GM19452 (cell line): ENCODE measurements around the gene PRR29.
"Not testable (repeated sequence)": the region's sequence is repeated elsewhere in the genome, so short reads cannot be mapped to it uniquely, and the experiment has no call there.

Experiments used
- ATAC-seq: cut with Tn5 transposase; IDR thresholded peaks from one replicate; pipeline ENCODE4 v1.9.1; 2021; ENCODE audit not compliant: unreplicated experiment

Gene PRR29

GRCh38 chr17:63995626-63996025 lies 2.5 kb upstream of the PRR29 start:
- ATAC-seq = no peak

GRCh38 chr17:63996430-63997182 lies 1.5 kb upstream of the PRR29 start:
- no peak for ATAC-seq

DNA sequence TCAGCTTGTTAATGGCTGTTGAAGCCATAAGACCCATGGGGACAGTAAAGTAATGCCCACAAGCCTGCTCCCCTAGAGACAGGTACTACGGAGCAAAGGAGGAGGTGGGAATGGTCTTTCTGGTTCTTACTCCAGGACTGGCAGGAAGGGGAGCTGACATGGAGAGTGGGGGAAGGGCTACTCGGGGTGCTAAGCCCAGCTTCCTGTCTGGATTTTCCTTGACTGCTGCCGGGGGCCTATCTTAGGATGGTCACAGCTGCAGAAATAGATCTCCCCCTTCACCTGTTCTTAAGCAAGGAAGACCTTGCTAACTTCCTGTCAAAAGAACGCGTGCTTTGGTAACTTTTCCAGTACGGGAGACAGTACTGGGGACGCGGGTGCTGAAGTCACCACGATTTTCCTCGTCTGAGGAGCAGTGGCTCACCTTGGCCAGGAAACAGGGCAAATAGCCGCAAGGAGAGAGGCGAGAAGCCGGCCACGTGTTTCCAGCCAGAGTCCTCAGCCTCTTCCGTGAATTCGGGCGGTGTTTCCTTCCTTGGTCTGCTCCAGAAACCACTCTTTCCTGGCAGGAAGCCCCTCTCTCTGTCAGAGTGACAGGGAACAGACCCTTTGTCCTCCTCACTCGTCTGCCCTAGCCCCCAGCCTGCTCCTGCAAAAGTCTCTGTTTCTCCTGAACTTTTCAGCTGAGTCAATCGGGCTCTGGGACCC lies 656 bp upstream of the PRR29 start:
- no peak for ATAC-seq

DNA sequence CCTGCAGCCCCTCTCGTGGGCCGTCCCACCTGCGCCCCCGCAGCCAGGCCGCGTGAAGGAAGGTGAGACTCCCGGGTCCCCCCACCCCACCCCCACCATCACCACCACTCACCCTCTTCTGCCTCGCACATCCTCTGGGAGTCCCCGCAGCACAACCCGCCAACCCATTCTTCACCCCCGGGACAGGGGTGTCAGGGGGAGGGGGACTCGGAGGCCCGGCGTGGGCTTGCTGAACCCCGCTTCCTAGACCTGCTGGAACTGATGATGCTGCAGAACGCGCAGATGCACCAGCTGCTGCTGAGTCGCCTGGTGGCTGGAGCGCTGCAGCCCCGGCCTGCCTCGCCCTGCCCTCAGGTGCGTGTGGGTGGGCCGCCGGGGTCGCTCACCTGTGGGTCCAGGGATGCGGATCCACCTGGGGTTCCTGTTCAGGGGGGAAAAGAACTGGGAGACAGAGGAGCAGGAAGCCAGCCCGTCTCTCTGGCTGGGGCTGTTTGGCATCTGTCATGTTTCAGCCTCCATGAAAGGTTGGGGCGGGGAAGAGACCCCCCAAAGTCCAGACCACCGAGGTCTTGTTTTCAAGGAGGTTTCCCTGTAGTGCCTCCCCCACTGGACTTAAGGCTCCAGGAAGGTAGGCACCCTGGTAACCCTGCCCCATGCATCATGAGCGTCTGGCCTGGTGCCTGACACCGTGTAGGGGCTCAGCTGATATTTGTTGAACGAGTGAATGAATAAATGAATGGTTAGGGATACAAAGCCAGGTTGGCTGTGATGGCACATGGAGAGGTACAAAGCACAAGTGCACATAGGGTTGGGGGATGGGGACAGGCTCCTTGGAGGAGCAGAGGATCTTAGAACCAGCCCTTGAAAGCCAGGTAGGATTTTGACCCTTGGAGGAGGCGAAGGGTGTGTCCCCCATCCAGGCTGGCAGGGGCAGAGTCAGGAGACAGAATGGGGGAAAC lies 849 bp downstream of the PRR29 start:
- ATAC-seq = no peak

DNA sequence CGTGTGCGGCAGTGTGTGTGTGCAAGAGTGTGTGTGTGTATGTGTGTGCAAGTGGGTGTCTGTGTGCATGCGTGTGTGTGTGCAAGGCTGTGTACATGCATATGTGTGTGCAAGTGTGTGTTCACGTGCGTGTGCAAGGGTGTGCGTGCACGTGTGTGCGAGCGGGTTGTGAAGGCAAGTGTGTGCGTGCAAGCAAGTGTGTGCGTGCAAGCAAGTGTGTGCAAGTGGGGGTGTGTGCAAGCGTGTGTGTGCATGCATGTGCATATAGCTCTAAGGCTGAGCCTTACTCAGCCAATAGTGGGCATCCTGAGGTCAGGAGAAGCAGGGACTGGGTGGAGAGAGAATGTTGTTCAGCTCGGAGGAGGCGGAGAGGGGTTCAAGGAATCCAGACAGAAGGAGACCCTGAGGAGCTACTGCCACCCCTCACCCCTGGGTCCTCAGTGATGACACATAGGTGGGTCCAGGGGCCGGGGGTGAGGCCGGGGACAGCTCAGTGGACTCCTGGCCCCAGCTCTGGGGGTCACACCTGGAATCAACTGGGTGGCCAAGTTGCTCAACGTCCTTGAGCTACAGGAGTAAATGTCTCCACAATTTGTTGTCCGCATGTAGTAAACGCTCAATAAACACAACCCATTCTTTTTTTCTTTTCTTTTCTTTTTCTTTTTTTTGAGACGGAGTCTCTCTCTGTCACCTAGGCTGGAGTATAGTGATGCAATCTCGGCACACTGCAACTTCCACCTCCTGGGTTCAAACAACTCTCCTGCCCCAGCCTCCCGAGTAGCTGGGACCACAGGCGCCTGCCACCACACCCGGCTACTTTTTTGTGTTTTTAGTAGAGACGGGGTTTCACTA lies 1.8 kb downstream of the PRR29 start:
- no peak for ATAC-seq

DNA sequence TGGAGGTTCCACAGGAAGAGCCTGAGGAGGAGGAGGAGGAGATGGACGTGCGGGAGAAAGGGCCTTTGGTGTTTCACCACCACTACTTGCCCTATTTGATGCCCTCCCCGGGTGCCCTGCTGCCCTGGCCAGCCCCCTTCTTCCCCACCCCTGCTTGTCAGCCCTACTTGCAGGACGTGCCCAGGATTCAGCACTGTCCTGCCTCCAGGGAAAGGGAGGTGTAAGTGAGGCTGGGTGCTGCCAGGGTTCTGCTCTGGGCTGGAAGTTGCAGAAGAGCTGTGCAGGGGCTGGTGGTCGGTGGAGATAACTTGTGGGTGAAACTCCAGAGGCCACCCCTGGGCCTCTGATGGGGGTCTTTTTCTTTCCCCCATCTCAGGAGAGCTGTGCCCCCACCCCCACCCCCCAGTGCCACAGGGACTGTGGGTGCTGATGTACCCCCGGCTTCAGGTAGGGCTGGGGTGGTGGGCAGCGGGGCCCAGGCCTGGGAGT lies 3.0 kb downstream of the PRR29 start:
- no peak for ATAC-seq

GRCh38 chr17:64001763-64002529 lies 3.8 kb downstream of the PRR29 start:
- ATAC-seq = no peak

- no peak for ATAC-seq
These were observed 4.7 kb downstream of the PRR29 start for GRCh38 chr17:64002658-64003525.

DNA sequence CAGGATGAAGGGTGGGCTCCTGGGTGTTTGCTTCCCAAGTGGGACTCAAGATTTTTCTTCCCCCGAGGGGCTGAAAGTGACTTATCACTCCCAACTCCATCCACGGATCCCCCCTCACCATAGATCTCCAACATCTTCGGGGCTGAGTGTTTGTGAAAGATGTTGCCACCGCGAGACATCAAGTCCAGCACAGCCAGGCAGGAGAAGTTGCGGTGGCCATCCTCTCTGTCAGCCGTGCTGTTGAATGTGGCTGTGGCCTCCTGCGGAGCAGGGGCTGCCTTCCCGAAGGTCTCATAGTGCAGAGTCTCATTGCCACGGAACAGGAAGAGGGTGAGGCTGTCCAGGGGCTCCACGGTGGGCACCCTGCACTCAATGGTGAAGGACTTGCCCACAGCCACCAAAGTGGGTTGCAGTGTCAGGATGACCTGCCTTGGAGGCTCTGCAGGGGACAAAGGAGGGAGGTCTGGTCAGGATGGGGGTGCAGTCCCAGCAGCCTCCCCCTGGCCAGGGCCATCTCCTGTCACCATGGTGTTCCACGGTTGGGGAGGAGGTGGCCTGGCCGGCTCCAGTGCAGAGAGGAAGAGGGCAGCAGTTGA lies 5.5 kb downstream of the PRR29 start:
- ATAC-seq = no peak

DNA sequence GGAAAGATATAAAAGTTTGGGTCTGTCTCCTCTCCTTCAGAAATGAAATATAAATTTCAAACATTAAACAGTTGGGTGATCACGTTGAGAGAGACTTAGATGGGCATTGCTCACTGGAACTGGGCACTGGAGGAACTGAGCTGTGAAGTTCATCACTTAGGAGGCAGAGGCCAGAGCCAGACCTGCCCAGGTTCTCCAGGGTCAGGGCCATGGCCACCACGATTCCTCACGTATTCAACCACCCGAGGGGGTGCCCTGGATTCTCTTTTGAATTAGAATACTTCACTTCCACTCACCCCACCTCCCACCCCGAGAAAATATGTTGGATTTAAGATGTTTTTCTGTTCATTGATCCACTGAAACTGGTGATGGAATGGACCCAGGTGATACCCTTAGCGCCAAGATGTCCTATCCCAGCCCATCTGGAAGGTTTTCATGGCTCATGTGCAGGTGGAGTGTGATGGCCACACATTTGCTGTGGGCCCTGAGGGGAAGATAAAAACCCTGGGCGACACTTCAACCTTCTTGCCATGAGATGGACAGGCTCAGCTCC lies 6.1 kb downstream of the PRR29 start:
- no peak for ATAC-seq

DNA sequence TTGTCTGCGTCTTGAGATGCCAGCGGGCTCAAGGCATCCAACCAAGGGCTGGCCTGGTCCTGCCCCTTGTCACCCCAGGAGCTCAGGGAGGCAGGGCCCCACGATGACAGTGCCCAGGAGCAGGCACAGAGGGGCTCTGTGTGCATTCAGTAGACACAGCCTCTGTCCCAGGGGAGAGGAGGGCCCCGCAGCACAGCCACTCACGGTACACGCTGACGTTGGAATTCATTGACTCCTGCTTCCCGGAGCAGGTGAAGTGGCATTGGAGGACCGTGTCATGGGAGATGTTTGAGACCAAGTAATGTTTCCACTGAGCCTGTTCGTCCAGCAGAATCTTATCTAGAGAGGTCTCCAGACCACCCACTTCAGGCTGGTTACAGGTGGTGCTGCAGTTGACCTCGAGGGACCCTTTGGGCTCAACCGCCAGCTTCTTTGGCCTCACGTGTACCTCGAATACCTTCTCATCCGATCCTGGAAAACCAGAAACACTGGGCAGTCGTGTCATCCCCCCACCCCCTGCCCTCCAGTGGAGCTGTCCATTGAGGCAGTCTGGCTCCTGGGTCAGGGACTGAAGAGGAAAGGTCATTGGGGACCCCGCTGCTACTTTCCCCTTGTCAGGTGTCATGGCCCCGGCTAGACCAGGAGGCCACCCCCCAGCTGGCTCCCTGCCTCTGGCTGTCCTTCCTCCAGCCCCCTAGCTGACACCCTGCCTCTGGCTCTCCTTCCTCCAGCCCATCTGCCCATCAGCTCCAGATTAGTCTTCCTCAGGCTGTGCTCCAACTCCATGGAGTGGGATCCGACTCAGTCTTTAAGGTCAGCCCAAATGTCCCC lies 7.0 kb downstream of the PRR29 start:
- ATAC-seq = no peak

- ATAC-seq = no peak
These were observed 7.6 kb downstream of the PRR29 start for GRCh38 chr17:64005734-64006167.

DNA sequence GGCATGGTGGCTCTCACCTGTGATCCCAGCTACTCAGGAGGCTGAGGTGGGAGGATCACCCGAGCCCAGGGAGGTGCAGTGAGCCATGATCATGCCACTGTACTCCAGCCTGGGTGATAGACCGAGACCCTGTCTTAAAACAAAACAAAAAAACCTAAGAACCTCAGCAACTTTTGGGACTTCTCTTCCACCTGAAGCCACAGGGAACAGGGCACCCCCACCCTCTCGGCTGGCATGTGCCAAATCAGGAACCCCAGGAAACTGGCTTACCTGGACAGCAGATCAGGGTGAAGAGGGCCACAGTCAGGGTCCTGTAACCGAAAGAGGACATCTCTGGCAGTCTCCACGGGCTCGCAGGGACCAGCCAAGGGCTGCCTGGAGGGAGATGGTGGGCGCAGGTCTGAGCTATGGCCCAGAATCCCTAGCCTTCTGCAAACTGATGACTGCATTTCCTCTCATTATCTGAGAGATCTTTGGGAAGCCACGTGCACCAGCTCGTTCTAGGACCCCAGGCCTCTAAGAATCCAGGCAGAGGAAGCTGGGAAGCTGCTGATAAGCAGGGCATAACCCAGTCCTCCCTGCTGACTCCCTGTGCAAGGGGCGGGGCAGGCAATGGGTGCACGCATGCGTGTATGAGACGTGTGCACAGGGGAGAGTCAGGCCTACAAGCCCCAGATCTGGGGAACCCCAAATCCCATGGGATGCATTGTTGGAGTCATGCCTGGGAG lies 8.4 kb downstream of the PRR29 start:
- ATAC-seq = no peak

GRCh38 chr17:64007089-64007837 lies 9.1 kb downstream of the PRR29 start:
- not testable (repeated sequence) for ATAC-seq

- ATAC-seq = no peak
These were observed 9.7 kb downstream of the PRR29 start for GRCh38 chr17:64007838-64008282.

- no peak for ATAC-seq
These were observed 10.2 kb downstream of the PRR29 start for GRCh38 chr17:64008346-64008745.
